GM10248 (cell line): ENCODE results near the gene AGPAT4.

Experiments used
- CTCF ChIA-PET: fragments of 300-600 bp; sonication (Branson Sonifier 250); formaldehyde crosslinking; extraction: SDS; loops from one replicate; lab custom pipeline; 2021; ENCODE audit warnings: antibody characterized with exemption; lab: Yijun Ruan, JAX
- POLR2A ChIA-PET: fragments of 350-650 bp; sonication (Branson Sonifier 250); formaldehyde crosslinking; extraction: SDS; loops from one replicate; lab custom pipeline; 2020; ENCODE audit warnings: antibody characterized with exemption; lab: Yijun Ruan, JAX
- DNase-seq: peaks from one replicate; pipeline ENCODE4 v3.0.0; 2012; ENCODE audit errors: extremely low spot score
- CTCF ChIP-seq: IDR thresholded peaks from 2 replicates; pipeline ENCODE4 v1.5.1; 2012; ENCODE audit warnings: mild to moderate bottlenecking, low read depth; ENCODE audit errors: extremely low read depth, missing control alignments, control extremely low read depth

The AGPAT4 gene

DNA sequence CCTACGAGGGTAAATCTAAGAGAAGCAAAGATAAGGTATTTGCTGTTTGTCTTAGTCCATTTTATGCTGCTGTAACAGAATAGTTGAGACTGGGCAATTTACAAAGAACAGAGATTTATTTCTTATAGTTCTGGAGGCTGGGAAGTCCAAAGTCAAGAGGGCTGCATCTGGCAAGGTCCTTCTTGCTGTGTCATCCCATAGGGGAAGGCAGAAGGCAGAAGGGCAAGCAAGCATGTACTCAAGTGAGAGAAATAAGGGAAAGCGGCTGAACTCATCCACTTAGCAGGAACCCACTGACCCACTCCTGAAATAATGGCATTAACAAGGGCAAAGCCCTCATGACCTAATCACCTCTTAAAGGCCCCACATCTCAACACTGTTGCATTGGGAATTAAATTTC lies 102.7 kb downstream of the AGPAT4 start:
- ChIA-PET POLR2A (no interaction called here), CTCF (interaction anchor here (1.2 kb wide), 1 partner anchor 37 kb away, joined by 3 read pairs; no protein-coding TSS in a partner anchor)
- no peak for TF ChIP-seq CTCF
- no peak for DNase-seq

DNA sequence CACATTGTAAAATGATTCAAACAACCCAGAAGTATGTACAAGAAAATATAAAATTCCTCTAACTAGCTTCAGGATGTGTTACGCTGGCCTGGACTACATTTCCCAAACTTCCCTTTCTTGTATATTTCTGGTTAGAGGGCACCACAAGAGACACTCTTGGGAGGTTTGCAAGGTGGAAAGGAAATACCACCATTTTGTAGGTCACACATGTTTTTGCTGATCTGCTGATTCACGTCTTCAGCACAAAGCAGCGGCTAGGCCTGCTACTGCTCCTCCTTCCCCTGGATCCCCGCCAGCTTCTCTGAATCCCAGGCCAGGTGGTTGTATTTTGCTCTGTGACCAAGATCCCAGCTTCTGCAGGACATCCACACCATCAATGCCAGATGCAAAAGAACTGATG lies 104.2 kb downstream of the AGPAT4 start:
- TF ChIP-seq CTCF, result no peak
- CTCF ChIA-PET, result interaction anchor here (0.9 to 1.9 kb wide), 6 partner anchors 19 to 239 kb away, joined by 3 to 6 read pairs (median 3); no protein-coding TSS in a partner anchor
- POLR2A ChIA-PET, result no interaction called here
- DNase-seq, result no peak

- no peak for TF ChIP-seq CTCF
- CTCF ChIA-PET, result interaction anchor here (0.9 to 1.9 kb wide), 4 partner anchors 10 to 202 kb away, joined by 3 to 6 read pairs (median 3); no protein-coding TSS in a partner anchor
- POLR2A ChIA-PET, result no interaction called here
- DNase-seq, result no peak
Observed at GRCh38 chr6:161169035-161169434, 104.8 kb downstream of the AGPAT4 start.

DNA sequence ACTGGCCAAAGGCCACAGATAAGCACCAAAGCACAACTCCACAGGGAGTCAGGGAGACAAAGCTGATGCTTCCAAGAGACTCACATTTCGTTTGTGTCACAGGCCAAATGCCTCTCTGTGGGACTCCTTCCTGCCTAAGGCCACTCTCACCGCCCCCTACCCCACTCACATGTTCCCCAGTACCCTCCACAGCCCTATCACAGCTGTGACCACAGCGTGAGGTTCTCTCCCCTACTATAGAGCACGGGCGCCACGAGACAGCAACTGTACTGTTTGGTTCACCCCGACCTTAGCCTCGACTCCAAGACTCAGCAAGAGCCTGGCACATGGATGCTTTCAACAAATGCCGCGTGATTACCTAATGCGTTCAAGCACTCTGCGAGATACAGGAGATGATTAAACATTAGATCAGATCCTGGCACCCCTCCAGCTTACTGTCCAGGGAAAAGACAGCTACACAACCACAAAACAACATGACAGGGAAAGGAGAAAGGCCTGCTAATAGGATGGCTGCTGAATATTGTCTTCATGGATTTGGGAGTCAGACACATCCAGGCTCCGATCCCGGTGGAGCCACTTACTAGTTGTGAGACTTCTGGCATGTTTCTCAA lies 105.5 kb downstream of the AGPAT4 start:
- no peak for DNase-seq
- TF ChIP-seq CTCF, result no peak
- POLR2A ChIA-PET, result no interaction called here
- CTCF ChIA-PET, result interaction anchor here (1.1 to 1.9 kb wide), 4 partner anchors 9 to 202 kb away, joined by 3 to 6 read pairs (median 4); no protein-coding TSS in a partner anchor

- no peak for DNase-seq
- ChIA-PET CTCF (no interaction called here), POLR2A (no interaction called here)
- TF ChIP-seq CTCF, result no peak
Observed at GRCh38 chr6:161166677-161167076, 107.2 kb downstream of the AGPAT4 start.

DNA sequence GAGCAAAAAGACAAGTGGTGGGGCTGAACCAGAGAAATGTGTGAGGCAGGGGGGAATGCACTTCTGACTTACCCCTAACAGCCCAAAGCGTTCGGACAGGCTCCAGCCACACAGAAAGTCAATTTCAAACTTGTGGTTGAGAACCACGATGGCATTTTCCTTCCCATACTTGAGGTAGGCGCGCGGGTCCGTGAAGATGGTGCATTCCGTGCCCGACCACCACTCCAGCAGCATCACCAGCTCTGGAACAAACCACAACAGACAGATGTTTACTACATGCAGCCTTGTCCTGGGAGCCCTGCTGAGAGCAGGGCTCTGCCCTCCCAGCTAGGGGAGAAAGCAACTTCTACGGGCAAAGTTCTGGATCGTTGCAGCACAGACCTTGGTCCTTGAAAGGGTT lies 107.7 kb downstream of the AGPAT4 start:
- TF ChIP-seq CTCF, result no peak
- ChIA-PET CTCF (interaction anchor here (1.6 kb wide), 1 partner anchor 13 kb away, joined by 5 read pairs; no protein-coding TSS in a partner anchor), POLR2A (no interaction called here)
- no peak for DNase-seq
